Upper lobe of right lung (tissue), 1 donor: Measurements from ENCODE around the gene RIN3. TPM values are rescaled to one million over a fixed set of nuclear protein-coding genes. Genes with fewer than 3 reads are reported as not detected.

Source experiments
- ATAC-seq: fragments of 200-7000 bp; cut with Tn5 transposase; one replicate; pipeline ENCODE4 v1.9.1; 2020; ENCODE audit warnings: mild to moderate bottlenecking, moderate library complexity
- DNase-seq: peaks from one replicate; pipeline ENCODE4 v3.0.0-alpha.2; 2020
- H3K27ac ChIP-seq: fragments of 200-600 bp; one replicate; pipeline ENCODE4 v1.8.0; 2022
- H3K27me3 ChIP-seq: fragments of 200-600 bp; one replicate; pipeline ENCODE4 v1.8.0; 2022; ENCODE audit warnings: mild to moderate bottlenecking
- H3K36me3 ChIP-seq: fragments of 200-600 bp; one replicate; pipeline ENCODE4 v1.8.0; 2022
- H3K4me1 ChIP-seq: fragments of 200-600 bp; one replicate; pipeline ENCODE4 v1.8.0; 2022
- H3K4me3 ChIP-seq: fragments of 200-600 bp; one replicate; pipeline ENCODE4 v1.8.0; 2022; ENCODE audit warnings: mild to moderate bottlenecking
- H3K9me3 ChIP-seq: fragments of 200-600 bp; one replicate; pipeline ENCODE4 v1.8.0; 2022
- CTCF ChIP-seq: fragments of 200-600 bp; IDR thresholded peaks from one replicate; pipeline ENCODE4 v1.8.0; 2022; ENCODE audit warnings: antibody characterized with exemption
- intact Hi-C: fragments of 100-400 bp; cut with DNase I; formaldehyde crosslinking; loops from one replicate; pipeline ENCODE4 v1.11.0; 2022
- total RNA-seq: library from RNA; stranded (reverse); fragmentation: NEBNext Ultra II Directional; extraction: Animal tissue kit (Norgen Biotek cat#: 25700); gene quantifications from one replicate; pipeline ENCODE4 v1.2.1, GENCODE V29; 2021
- donor health status: DM: no; HTN: yes; CAD: no; lungs with severe emphysema.

The RIN3 gene
- total RNA-seq, 1 donor from 2014 or later: 56.0 TPM

DNA sequence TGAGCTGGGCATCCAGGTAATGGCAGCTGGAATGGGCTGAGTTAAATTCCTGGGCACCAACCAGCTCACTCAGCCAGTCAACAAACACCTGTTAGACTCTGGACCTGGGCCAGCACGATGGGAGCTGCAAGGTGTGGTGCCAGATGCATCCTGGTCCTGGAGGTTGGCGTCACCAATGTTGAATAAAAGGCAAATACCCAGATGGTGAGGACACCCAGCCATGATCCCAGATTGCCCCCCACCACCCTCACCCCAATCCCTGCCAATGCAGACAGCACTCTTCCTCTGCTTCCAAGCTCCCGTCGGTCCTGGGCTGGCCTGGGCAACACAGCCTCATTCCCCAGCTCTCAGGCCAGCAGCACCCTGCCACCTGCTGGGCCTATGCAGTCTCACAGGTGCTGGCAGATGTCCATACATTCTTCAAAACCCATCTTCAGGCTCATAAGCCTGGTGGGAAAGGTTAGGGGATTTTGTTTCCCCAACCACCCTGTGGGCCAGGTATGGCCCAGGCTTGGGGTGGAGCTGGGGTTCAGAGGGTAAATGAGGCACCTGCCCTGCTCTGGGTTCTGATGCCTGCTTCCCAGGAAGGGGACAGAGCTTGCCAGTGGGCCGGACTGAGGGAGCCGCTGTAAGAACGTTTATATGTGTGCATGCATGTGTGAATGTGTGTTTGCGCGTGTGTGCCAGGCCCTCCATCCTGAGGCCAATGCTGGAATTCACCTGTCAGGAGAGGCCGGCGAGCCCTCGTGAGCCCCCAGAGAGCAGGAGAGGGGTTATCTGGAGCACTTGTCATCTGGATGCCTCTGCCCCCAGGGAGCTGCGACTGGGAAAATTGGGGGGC lies 176.8 kb downstream of the RIN3 start:
- Histone ChIP-seq H3K4me1 (peaks cover 19% of the 10 kb centered on the region), H3K9me3 (no peaks in the 10 kb centered on the region), H3K4me3 (no peak overlapping the region), H3K27me3 (no peaks in the 10 kb centered on the region), H3K36me3 (peaks cover 29% of the 10 kb centered on the region), H3K27ac (no peak overlapping the region)
- DNase-seq: peak; percentile 67
- TF ChIP-seq CTCF: peak; percentile 41
- ATAC-seq: peak; percentile 29
- intact Hi-C loops: no loop called here

GRCh38 chr14:92692822-92693226 lies 179.2 kb downstream of the RIN3 start:
- no peak for TF ChIP-seq CTCF
- ATAC-seq: peak; percentile 37
- Histone ChIP-seq H3K4me1 (peaks cover 19% of the 10 kb centered on the region), H3K4me3 (no peak overlapping the region), H3K36me3 (peaks cover 16% of the 10 kb centered on the region), H3K27me3 (no peaks in the 10 kb centered on the region), H3K27ac (peak overlapping the region; percentile 36), H3K9me3 (no peaks in the 10 kb centered on the region)
- intact Hi-C loops: no loop called here
- peak; percentile 89 for DNase-seq

DNA sequence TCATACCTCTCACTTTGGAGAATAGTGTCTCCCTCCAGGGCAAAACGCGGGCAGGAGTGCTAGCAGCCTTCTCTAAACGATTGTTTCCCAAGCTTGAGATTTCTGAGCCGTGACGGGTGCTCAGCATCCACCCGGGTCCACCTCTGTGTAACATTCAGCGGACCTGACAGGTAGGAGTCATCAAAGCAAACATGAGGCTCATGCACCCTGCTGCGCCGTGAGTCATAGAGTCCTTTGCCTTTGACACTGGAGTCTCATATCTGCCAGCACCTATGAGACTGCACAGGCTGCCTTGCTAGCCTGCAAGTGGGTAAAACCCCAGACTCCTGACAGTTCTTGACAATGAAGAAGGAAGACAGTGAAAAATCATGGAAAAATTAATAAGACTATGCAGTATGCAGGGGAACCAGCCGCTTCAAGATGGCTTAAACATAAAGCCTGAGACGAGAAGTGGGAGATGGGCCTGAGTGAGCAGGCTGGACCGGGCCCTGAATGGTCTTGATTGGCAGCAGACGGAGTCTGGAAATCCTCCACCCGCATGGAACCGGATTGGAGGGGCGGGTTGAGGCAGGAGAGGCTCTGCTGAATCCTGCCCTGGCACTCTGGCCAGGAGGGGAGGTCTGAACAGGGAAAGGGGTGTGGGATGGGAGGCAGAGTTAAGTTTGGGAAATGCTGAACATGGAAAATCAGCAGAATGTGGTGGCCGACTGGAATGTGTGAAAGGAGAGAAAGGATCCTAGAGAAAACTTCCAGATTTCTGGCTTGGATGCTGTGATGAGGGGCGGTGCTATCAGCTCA lies 180.6 kb downstream of the RIN3 start:
- ATAC-seq (no peak), DNase-seq (peak; percentile 51)
- no peak overlapping the region for H3K27ac ChIP-seq
- peaks cover 7% of the 10 kb centered on the region for H3K36me3 ChIP-seq
- H3K4me1 ChIP-seq: peaks cover 19% of the 10 kb centered on the region
- no peaks in the 10 kb centered on the region for H3K9me3 ChIP-seq
- no peaks in the 10 kb centered on the region for H3K27me3 ChIP-seq
- H3K4me3 ChIP-seq: no peak overlapping the region
- no peak for TF ChIP-seq CTCF
- intact Hi-C loops: no loop called here

GRCh38 chr14:92694807-92695206 lies 181.2 kb downstream of the RIN3 start:
- Histone ChIP-seq H3K9me3 (no peaks in the 10 kb centered on the region), H3K4me1 (peaks cover 19% of the 10 kb centered on the region), H3K36me3 (peaks cover 5% of the 10 kb centered on the region), H3K4me3 (no peak overlapping the region), H3K27ac (no peak overlapping the region), H3K27me3 (no peaks in the 10 kb centered on the region)
- no peak for TF ChIP-seq CTCF
- intact Hi-C loops: no loop called here
- DNase-seq (peak; percentile 59), ATAC-seq (no peak)

GRCh38 chr14:92695562-92695961 lies 182.0 kb downstream of the RIN3 start:
- ATAC-seq: no peak
- TF ChIP-seq CTCF: no peak
- H3K4me1 ChIP-seq: peaks cover 19% of the 10 kb centered on the region

More at GRCh38 chr14:92695562-92695961, 182.0 kb downstream of the RIN3 start:
- Histone ChIP-seq H3K27ac (no peak overlapping the region), H3K27me3 (no peaks in the 10 kb centered on the region), H3K4me3 (no peak overlapping the region), H3K9me3 (no peaks in the 10 kb centered on the region), H3K36me3 (no peaks in the 10 kb centered on the region)
- intact Hi-C loops: no loop called here
- DNase-seq: no peak
